Activated naive CD8-positive, alpha-beta T cell treated with anti-CD3 and anti-CD28 coated beads, Interleukin-2, amount 10 ng/mL, durations not matched to agents 7 days and 5 days (primary cell): ENCODE measurements around the gene HNF4A. TPM values are rescaled to one million over a fixed set of nuclear protein-coding genes. Genes with fewer than 3 reads are reported as not detected.
"Not testable (repeated sequence)": the region's sequence is repeated elsewhere in the genome, so short reads cannot be mapped to it uniquely, and the experiment has no call there.

ENCODE experiments used
- ATAC-seq: fragments of 150-1000 bp; cut with Tn5 transposase; one replicate; pipeline ENCODE4 v1.10.0; 2021; ENCODE audit warnings: low read depth, moderate library complexity
- POLR2A ChIA-PET: fragments of 350-600 bp; sonication (Branson Sonifier 250); formaldehyde crosslinking; loops from one replicate; lab custom pipeline; 2021; ENCODE audit warnings: antibody characterized with exemption; lab: Charles Lee
- DNase-seq: peaks from one replicate; pipeline ENCODE4 v3.0.0; 2021
- H3K27ac Mint-ChIP-seq: one replicate; pipeline ENCODE4 v1.8.0; 2022; ENCODE audit warnings: mild to moderate bottlenecking, mixed read lengths
- H3K27me3 Mint-ChIP-seq: one replicate; pipeline ENCODE4 v1.8.0; 2022; ENCODE audit warnings: mild to moderate bottlenecking, moderate library complexity, mixed read lengths
- H3K36me3 Mint-ChIP-seq: one replicate; pipeline ENCODE4 v1.8.0; 2021; ENCODE audit warnings: mild to moderate bottlenecking, mixed read lengths
- H3K4me1 Mint-ChIP-seq: one replicate; pipeline ENCODE4 v1.8.0; 2021; ENCODE audit warnings: mixed read lengths
- H3K4me3 Mint-ChIP-seq: one replicate; pipeline ENCODE4 v1.8.0; 2022; ENCODE audit warnings: mild to moderate bottlenecking, moderate library complexity, mixed read lengths
- H3K9me3 Mint-ChIP-seq: one replicate; pipeline ENCODE4 v1.8.0; 2021; ENCODE audit warnings: mixed read lengths
- total RNA-seq, 2 experiments: library from RNA; stranded (reverse); gene quantifications; one replicate each; pipeline ENCODE4 v1.2.3, GENCODE V29; 2021

The HNF4A gene
- total RNA-seq, 2 experiments from 2014 or later = not detected

GRCh38 chr20:44467289-44467883, 111.9 kb downstream of the HNF4A start:
- POLR2A ChIA-PET = no interaction called here
- no peak overlapping the region for H3K27ac Mint-ChIP-seq
- no peak for ATAC-seq
- H3K27me3 Mint-ChIP-seq = peaks cover under 1% of the 10 kb centered on the region
- no peak for DNase-seq
- H3K36me3 Mint-ChIP-seq = no peaks in the 10 kb centered on the region
- H3K9me3 Mint-ChIP-seq = no peaks in the 10 kb centered on the region
- no peak overlapping the region for H3K4me3 Mint-ChIP-seq
- H3K4me1 Mint-ChIP-seq = no peaks in the 10 kb centered on the region

GRCh38 chr20:44468044-44468782, 112.7 kb downstream of the HNF4A start:
- DNase-seq = no peak
- no peaks in the 10 kb centered on the region for H3K9me3 Mint-ChIP-seq
- no peak overlapping the region for H3K27ac Mint-ChIP-seq
- POLR2A ChIA-PET = no interaction called here
- H3K36me3 Mint-ChIP-seq = no peaks in the 10 kb centered on the region
- peaks cover 3% of the 10 kb centered on the region for H3K27me3 Mint-ChIP-seq
- H3K4me1 Mint-ChIP-seq = no peaks in the 10 kb centered on the region
- no peak overlapping the region for H3K4me3 Mint-ChIP-seq
- no peak for ATAC-seq

- no peak for DNase-seq
- Mint-ChIP-seq H3K4me3 (no peak overlapping the region), H3K27ac (no peak overlapping the region), H3K9me3 (no peaks in the 10 kb centered on the region), H3K4me1 (peaks cover 6% of the 10 kb centered on the region), H3K36me3 (no peaks in the 10 kb centered on the region), H3K27me3 (peaks cover 3% of the 10 kb centered on the region)
- POLR2A ChIA-PET = no interaction called here
- no peak for ATAC-seq
These were observed 114.8 kb downstream of the HNF4A start for GRCh38 chr20:44470327-44470726.

GRCh38 chr20:44471481-44471882, 116.0 kb downstream of the HNF4A start:
- H3K36me3 Mint-ChIP-seq = no peaks in the 10 kb centered on the region
- H3K4me1 Mint-ChIP-seq = peaks cover 13% of the 10 kb centered on the region
- peaks cover 3% of the 10 kb centered on the region for H3K27me3 Mint-ChIP-seq
- no peak for ATAC-seq
- POLR2A ChIA-PET = interaction anchor here (0.5 kb wide), 1 partner anchor 137 kb away, joined by 4 read pairs; no protein-coding TSS in a partner anchor
- H3K9me3 Mint-ChIP-seq = no peaks in the 10 kb centered on the region
- no peak overlapping the region for H3K27ac Mint-ChIP-seq
- no peak for DNase-seq
- no peak overlapping the region for H3K4me3 Mint-ChIP-seq

GRCh38 chr20:44472283-44472682, 116.8 kb downstream of the HNF4A start:
- not testable (repeated sequence) for H3K27ac Mint-ChIP-seq, DNase-seq, H3K4me3 Mint-ChIP-seq, H3K9me3 Mint-ChIP-seq, H3K27me3 Mint-ChIP-seq, ATAC-seq, H3K36me3 Mint-ChIP-seq
- peaks cover 21% of the 10 kb centered on the region for H3K4me1 Mint-ChIP-seq
- POLR2A ChIA-PET = interaction anchor here (0.6 kb wide), 1 partner anchor 175 kb away, joined by 3 read pairs; no protein-coding TSS in a partner anchor

- POLR2A ChIA-PET = interaction anchor here (0.5 to 1.7 kb wide), 10 partner anchors 16 to 216 kb away, joined by 3 to 14 read pairs (median 4); partner anchors contain the start of genes FITM2 and SERINC3
- Mint-ChIP-seq H3K27me3 (peaks cover 3% of the 10 kb centered on the region), H3K9me3 (no peaks in the 10 kb centered on the region), H3K4me1 (peaks cover 24% of the 10 kb centered on the region), H3K27ac (peak overlapping the region; percentile 98), H3K4me3 (peak overlapping the region; percentile 94), H3K36me3 (peaks cover 1% of the 10 kb centered on the region)
- ATAC-seq = no peak
- DNase-seq = no peak
These were observed 119.8 kb downstream of the HNF4A start for GRCh38 chr20:44475372-44475693.

- peak within 1 kb of the TSS; percentile 94 for H3K4me3 Mint-ChIP-seq
- H3K4me1 Mint-ChIP-seq = peaks cover 24% of the 10 kb centered on the region
- H3K36me3 Mint-ChIP-seq = peaks cover 2% of the 10 kb centered on the region
- no peaks in the 10 kb centered on the region for H3K9me3 Mint-ChIP-seq
- peaks cover 3% of the 10 kb centered on the region for H3K27me3 Mint-ChIP-seq
- DNase-seq = peak; percentile 93
- ATAC-seq = peak; percentile 98
- peak within 1 kb of the TSS; percentile 98 for H3K27ac Mint-ChIP-seq
- POLR2A ChIA-PET = interaction anchor here (0.5 to 1.7 kb wide), 12 partner anchors 16 to 410 kb away, joined by 3 to 14 read pairs (median 4); partner anchors contain the start of genes FITM2, SERINC3 and YWHAB
These were observed 120.4 kb downstream of the HNF4A start, which contains the start of gene TTPAL for GRCh38 chr20:44475694-44476560. Gene TTPAL (plus strand): TSS chr20:44475874. CDS start chr20:44480000, 4,126 bp downstream.

- Mint-ChIP-seq H3K4me1 (peaks cover 24% of the 10 kb centered on the region), H3K27ac (no peak overlapping the region), H3K27me3 (peaks cover 3% of the 10 kb centered on the region), H3K9me3 (no peaks in the 10 kb centered on the region), H3K36me3 (peaks cover 7% of the 10 kb centered on the region), H3K4me3 (peak overlapping the region; percentile 9)
- POLR2A ChIA-PET = no interaction called here
- DNase-seq = no peak
- no peak for ATAC-seq
These were observed 121.7 kb downstream of the HNF4A start for GRCh38 chr20:44477151-44477550.

- DNase-seq = no peak
- peaks cover 24% of the 10 kb centered on the region for H3K4me1 Mint-ChIP-seq
- no peaks in the 10 kb centered on the region for H3K27me3 Mint-ChIP-seq
- H3K4me3 Mint-ChIP-seq = no peak overlapping the region
- POLR2A ChIA-PET = no interaction called here
- H3K9me3 Mint-ChIP-seq = no peaks in the 10 kb centered on the region
- peaks cover 7% of the 10 kb centered on the region for H3K36me3 Mint-ChIP-seq
- ATAC-seq = no peak
- no peak overlapping the region for H3K27ac Mint-ChIP-seq
These were observed 122.7 kb downstream of the HNF4A start for GRCh38 chr20:44478206-44478605.

- DNase-seq (no peak), ATAC-seq (no peak)
- H3K4me3 Mint-ChIP-seq = no peak overlapping the region
- no peaks in the 10 kb centered on the region for H3K27me3 Mint-ChIP-seq
- peaks cover 24% of the 10 kb centered on the region for H3K4me1 Mint-ChIP-seq
- no peak overlapping the region for H3K27ac Mint-ChIP-seq
- peaks cover 9% of the 10 kb centered on the region for H3K36me3 Mint-ChIP-seq
- H3K9me3 Mint-ChIP-seq = no peaks in the 10 kb centered on the region
- POLR2A ChIA-PET = no interaction called here
These were observed 124.1 kb downstream of the HNF4A start for GRCh38 chr20:44479643-44480042.

GRCh38 chr20:44480097-44480496, 124.6 kb downstream of the HNF4A start:
- Mint-ChIP-seq H3K27ac (no peak overlapping the region), H3K27me3 (no peaks in the 10 kb centered on the region), H3K4me3 (no peak overlapping the region), H3K9me3 (no peaks in the 10 kb centered on the region), H3K4me1 (peaks cover 20% of the 10 kb centered on the region), H3K36me3 (peaks cover 10% of the 10 kb centered on the region)
- ATAC-seq (no peak), DNase-seq (no peak)
- POLR2A ChIA-PET = no interaction called here

- DNase-seq = no peak
- POLR2A ChIA-PET = no interaction called here
These were observed 126.4 kb downstream of the HNF4A start for GRCh38 chr20:44481719-44482416.

More at GRCh38 chr20:44481719-44482416, 126.4 kb downstream of the HNF4A start:
- ATAC-seq = no peak
- H3K4me3 Mint-ChIP-seq = no peak overlapping the region
- no peaks in the 10 kb centered on the region for H3K27me3 Mint-ChIP-seq
- H3K4me1 Mint-ChIP-seq = peaks cover 9% of the 10 kb centered on the region
- H3K27ac Mint-ChIP-seq = no peak overlapping the region
- H3K36me3 Mint-ChIP-seq = peaks cover 13% of the 10 kb centered on the region
- H3K9me3 Mint-ChIP-seq = no peaks in the 10 kb centered on the region
